C4-2B (cell line): ENCODE measurements around the gene TMEM120A.

Experiments used
- H3K27ac ChIP-seq: fragments of 450-650 bp; 2 replicates; pipeline ENCODE4 v1.5.1; 2017
- CTCF ChIP-seq: fragments of 450-650 bp; conservative IDR thresholded peaks from 2 replicates; pipeline ENCODE4 v1.5.1; 2017; ENCODE audit warnings: mild to moderate bottlenecking
- ZFX ChIP-seq: fragments of 450-650 bp; IDR thresholded peaks from 2 replicates; pipeline ENCODE4 v1.6.1; 2017

TMEM120A gene

DNA sequence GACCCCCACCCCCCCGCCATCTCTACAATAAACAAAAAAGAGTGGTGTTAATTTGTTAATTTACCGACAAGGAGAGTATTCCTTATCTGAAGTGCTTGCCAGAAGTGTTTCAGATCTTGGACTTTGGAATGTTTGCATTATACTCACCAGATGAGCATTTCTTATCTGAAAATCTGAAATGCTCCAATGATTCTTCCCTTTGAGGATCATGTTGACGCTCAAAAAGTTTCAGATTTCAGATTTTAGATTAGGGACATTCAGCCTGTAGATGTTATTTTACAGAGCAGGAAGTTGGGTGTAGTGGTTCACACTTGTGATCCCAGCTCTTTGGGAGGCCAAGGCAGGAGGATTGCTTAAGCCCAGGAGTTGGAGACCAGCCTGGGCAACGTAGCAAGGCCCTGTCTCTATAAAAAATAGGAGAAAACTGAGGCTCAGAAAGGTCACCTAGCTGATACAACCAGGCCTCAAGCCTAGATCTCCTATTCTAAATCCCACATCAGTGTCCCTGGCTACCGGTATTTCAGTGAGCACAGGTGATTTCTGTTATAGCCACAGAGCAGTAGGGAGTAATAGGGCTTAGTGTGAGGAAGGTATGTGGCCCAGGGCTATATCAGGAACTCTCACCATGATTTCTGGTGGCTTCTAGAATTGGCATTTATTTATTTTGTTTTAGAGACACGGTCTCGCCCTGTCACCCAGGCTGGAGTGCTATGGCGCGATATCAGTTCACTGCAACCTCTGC lies 35.4 kb downstream of the TMEM120A start:
- peak overlapping the region; percentile 61 for H3K27ac ChIP-seq
- TF ChIP-seq CTCF (no peak), ZFX (no peak)

- H3K27ac ChIP-seq: 0 out of 2 replicates have a peak overlapping the region, but pooled peaks have one; percentile 0
- TF ChIP-seq CTCF (no peak), ZFX (no peak)
These were observed 37.2 kb downstream of the TMEM120A start for GRCh38 chr7:75957021-75957736.

DNA sequence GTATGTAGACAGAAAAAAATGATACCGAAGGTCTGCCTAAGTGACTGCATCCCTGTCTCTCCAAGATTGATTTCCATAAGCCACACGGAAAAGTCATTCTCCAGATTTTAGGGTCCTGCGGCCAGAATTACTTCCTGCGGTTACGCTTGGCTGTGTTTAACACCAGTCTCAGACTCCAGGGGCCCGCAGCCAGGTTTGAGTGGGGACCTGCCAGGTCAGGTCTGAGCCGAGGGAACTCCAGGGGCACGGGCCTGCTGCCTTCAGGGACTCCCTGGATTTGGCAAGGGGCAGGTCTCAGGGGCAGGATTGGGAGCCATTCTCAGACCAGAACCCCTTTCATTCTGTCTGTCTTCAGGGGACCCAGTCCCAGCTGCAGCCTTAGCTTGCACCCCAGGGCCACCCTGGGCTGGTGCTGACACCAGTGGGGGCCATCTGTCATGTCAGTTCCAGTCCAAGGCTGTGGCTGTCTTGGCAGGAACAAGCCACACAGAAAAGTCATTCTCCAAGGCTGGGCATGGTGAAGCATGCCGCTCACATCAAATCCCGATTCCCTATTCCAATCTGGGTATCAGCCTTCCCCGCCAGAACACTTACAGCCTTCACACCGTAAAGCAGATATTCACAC lies 39.0 kb downstream of the TMEM120A start:
- TF ChIP-seq CTCF (no peak), ZFX (no peak)
- H3K27ac ChIP-seq: no peak overlapping the region

GRCh38 chr7:75953931-75954330 lies 40.5 kb downstream of the TMEM120A start:
- TF ChIP-seq ZFX (no peak), CTCF (no peak)

DNA sequence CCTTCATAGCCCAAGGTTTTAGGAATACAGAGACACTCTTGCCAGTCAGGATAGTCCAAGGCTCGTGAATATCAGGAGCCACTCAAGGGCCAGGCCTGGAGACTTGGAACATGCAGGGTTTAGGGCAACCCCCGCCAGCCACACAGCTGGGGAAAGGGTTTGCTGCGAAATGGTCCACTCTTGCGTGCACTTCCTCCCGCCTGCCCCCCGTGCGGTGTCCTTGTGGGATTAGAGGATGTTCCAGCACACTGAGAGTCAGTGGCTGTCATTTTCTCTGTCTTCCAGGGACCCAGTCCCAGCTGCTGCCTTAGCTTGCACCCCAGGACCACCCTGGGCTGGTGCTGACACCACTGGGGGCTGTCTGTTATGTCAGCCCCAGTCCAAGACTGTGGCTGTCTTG lies 41.0 kb downstream of the TMEM120A start:
- H3K27ac ChIP-seq: no peak overlapping the region
- TF ChIP-seq CTCF: no peak
- no peak for TF ChIP-seq ZFX

More at GRCh38 chr7:75953931-75954330, 40.5 kb downstream of the TMEM120A start:
- H3K27ac ChIP-seq: no peak overlapping the region

GRCh38 chr7:75951506-75951905 lies 42.9 kb downstream of the TMEM120A start:
- H3K27ac ChIP-seq: no peak overlapping the region; the same call in 1 of the 2 replicates
- TF ChIP-seq CTCF: no peak
- TF ChIP-seq ZFX: no peak
